Small intestine (tissue), 7 donors: ENCODE measurements around the gene NCOA7. TPM values are rescaled to one million over a fixed set of nuclear protein-coding genes. Genes with fewer than 3 reads are reported as not detected.
"Not testable (repeated sequence)": the region's sequence is repeated elsewhere in the genome, so short reads cannot be mapped to it uniquely, and the experiment has no call there.

Experiments used
- DNase-seq, 2 donors: peaks; one replicate each; pipeline versions ENCODE4 v3.0.0 to v3.0.0-alpha.2; 2013
- FAIRE-seq: peaks from 2 replicates; lab custom pipeline; 2012; peaks lifted over from hg19 to GRCh38; lab: Jason Lieb, UNC
- H3K27ac ChIP-seq, 3 donors: one replicate each; pipeline ENCODE4 v1.5.1; 2013; ENCODE audit warnings: low read length in 2 of 3, mild to moderate bottlenecking in 2 of 3, control low read depth in 1 of 3, inconsistent platforms in 1 of 3, low read depth in 1 of 3, moderate library complexity in 1 of 3
- H3K27me3 ChIP-seq, 3 donors: one replicate each; pipeline ENCODE4 v1.6.1; 2013; ENCODE audit warnings: low read length in 3 of 3, inconsistent platforms in 1 of 3; ENCODE audit not compliant: control insufficient read depth in 3 of 3, insufficient read depth in 3 of 3
- H3K36me3 ChIP-seq, 3 donors: one replicate each; pipeline ENCODE4 v1.6.1; 2013; ENCODE audit warnings: low read length in 3 of 3, inconsistent platforms in 1 of 3, low read depth in 1 of 3, mild to moderate bottlenecking in 1 of 3, moderate library complexity in 1 of 3; ENCODE audit not compliant: control insufficient read depth in 3 of 3, insufficient read depth in 2 of 3
- H3K4me1 ChIP-seq, 3 donors: one replicate each; pipeline ENCODE4 v1.6.1; 2013; ENCODE audit warnings: low read length in 2 of 3, inconsistent platforms in 1 of 3, low read depth in 1 of 3, mild to moderate bottlenecking in 1 of 3, moderate library complexity in 1 of 3; ENCODE audit not compliant: control insufficient read depth in 3 of 3, insufficient read depth in 2 of 3
- H3K4me3 ChIP-seq, 3 donors: one replicate each; pipeline ENCODE4 v1.5.1; 2013; ENCODE audit warnings: low read length in 3 of 3, control low read depth in 1 of 3, inconsistent platforms in 1 of 3, low read depth in 1 of 3, mild to moderate bottlenecking in 1 of 3, moderate library complexity in 1 of 3
- H3K9me3 ChIP-seq, 2 donors: one replicate each; pipeline ENCODE4 v1.6.1; 2013; ENCODE audit warnings: low read depth in 1 of 2, low read length in 1 of 2; ENCODE audit not compliant: control insufficient read depth in 2 of 2, insufficient read depth in 1 of 2
- WGBS, 3 donors: extraction: QIAGEN DNeasy Blood & Tissue Kit; methylation state at CpG; one replicate each; pipeline ENCODE4 v1.1.7; 2013; 5-methylcytosine and 5-hydroxymethylcytosine counted together
- polyA plus RNA-seq, 4 donors: library from polyadenylated mRNA; stranded (reverse) in 3 of 4; unstranded in 1 of 4; fragments of 200-250 nt in 3 of 4; fragments of 120-200 nt in 1 of 4; gene quantifications; one replicate each; pipeline versions ENCODE4 v1.2.1 to v1.2.3, GENCODE V29; 2013
- donor health status: healthy with polysubstance abuse.
- donor health status: control.
- donor health status: control.
- donor health status: Bipolar disorder and iron deficiency.
- donor health status: healthy.

The NCOA7 gene
- polyA plus RNA-seq, 4 donors = 10.7 to 51.0 (median 26.8) TPM

GRCh38 chr6:125950716-125951115 lies 160.0 kb downstream of the NCOA7 start:
- 87 to 94% (median 90%) methylated on average over 6 of the region's 6 CpGs for WGBS, 3 donors
- peaks cover under 1 to 25% (median 6%) of the 10 kb centered on the region in 3 donors for H3K4me1 ChIP-seq
- H3K36me3 ChIP-seq, DNase-seq, H3K27ac ChIP-seq, H3K9me3 ChIP-seq, FAIRE-seq, H3K27me3 ChIP-seq, H3K4me3 ChIP-seq: not testable (repeated sequence)

GRCh38 chr6:125951323-125951722 lies 160.6 kb downstream of the NCOA7 start:
- H3K27ac ChIP-seq = no peak overlapping the region
- no peak overlapping the region for H3K4me3 ChIP-seq
- H3K4me1 ChIP-seq = peaks cover 0 to 19% (median under 1%) of the 10 kb centered on the region in 3 donors
- 90 to 100% (median 97%) methylated on average over 1 of the region's 1 CpG for WGBS, 3 donors
- no peaks in the 10 kb centered on the region for H3K27me3 ChIP-seq
- FAIRE-seq (no peak), DNase-seq (no peak)
- no peaks in the 10 kb centered on the region for H3K36me3 ChIP-seq
- H3K9me3 ChIP-seq = peaks cover 0 to 6% of the 10 kb centered on the region in 2 donors

GRCh38 chr6:125952764-125953501 lies 162.2 kb downstream of the NCOA7 start:
- Histone ChIP-seq H3K27me3 (no peaks in the 10 kb centered on the region), H3K4me1 (peaks cover 0 to 11% (median 0%) of the 10 kb centered on the region in 3 donors), H3K4me3 (no peak overlapping the region), H3K27ac (no peak overlapping the region), H3K9me3 (peaks cover 0 to 6% of the 10 kb centered on the region in 2 donors), H3K36me3 (no peaks in the 10 kb centered on the region)
- DNase-seq (peak in 1 of 2 donors; percentile 36), FAIRE-seq (no peak)
- WGBS, 3 donors = 87 to 95% (median 90%) methylated on average over 7 of the region's 7 CpGs

- DNase-seq (peak; percentile 58 to 76), FAIRE-seq (no peak)
- Histone ChIP-seq H3K27me3 (no peaks in the 10 kb centered on the region), H3K4me3 (no peak overlapping the region), H3K9me3 (peaks cover 0 to 6% of the 10 kb centered on the region in 2 donors), H3K36me3 (no peaks in the 10 kb centered on the region), H3K27ac (no peak overlapping the region), H3K4me1 (peaks cover under 1 to 11% (median 5%) of the 10 kb centered on the region in 3 donors)
- WGBS, 3 donors = 33 to 72% (median 59%) methylated on average over 11 of the region's 11 CpGs
These were observed 162.7 kb downstream of the NCOA7 start for GRCh38 chr6:125953502-125953875.

- FAIRE-seq (no peak), DNase-seq (no peak)
- Histone ChIP-seq H3K9me3 (peaks cover 0 to 6% of the 10 kb centered on the region in 2 donors), H3K27ac (no peak overlapping the region), H3K36me3 (peaks cover 0 to 2% (median 0%) of the 10 kb centered on the region in 3 donors), H3K4me3 (no peak overlapping the region), H3K27me3 (no peaks in the 10 kb centered on the region), H3K4me1 (peaks cover 3 to 11% (median 9%) of the 10 kb centered on the region in 3 donors)
- WGBS, 3 donors = 69 to 72% (median 70%) methylated on average over 5 of the region's 5 CpGs
These were observed 164.1 kb downstream of the NCOA7 start for GRCh38 chr6:125954735-125955339.

- WGBS, 3 donors = 30 to 37% (median 37%) methylated on average over 5 of the region's 5 CpGs
- DNase-seq (peak in 1 of 2 donors; percentile 18), FAIRE-seq (no peak)
- Histone ChIP-seq H3K27ac (peak overlapping the region in 1 of 3 donors; percentile 98), H3K9me3 (peaks cover 0 to 6% of the 10 kb centered on the region in 2 donors), H3K4me1 (peaks cover 3 to 11% (median 9%) of the 10 kb centered on the region in 3 donors), H3K27me3 (no peaks in the 10 kb centered on the region), H3K4me3 (peak overlapping the region in 1 of 3 donors; percentile 98), H3K36me3 (peaks cover 0 to 2% (median 0%) of the 10 kb centered on the region in 3 donors)
These were observed 165.2 kb downstream of the NCOA7 start for GRCh38 chr6:125955973-125956372.

- peaks cover 3 to 11% (median 9%) of the 10 kb centered on the region in 3 donors for H3K4me1 ChIP-seq
- no peaks in the 10 kb centered on the region for H3K27me3 ChIP-seq
- peak within 1 kb of the TSS; percentile 66 to 98 (median 76) for H3K4me3 ChIP-seq
- peaks cover 0 to 7% (median 0%) of the 10 kb centered on the region in 3 donors for H3K36me3 ChIP-seq
- H3K9me3 ChIP-seq = peaks cover 0 to 6% of the 10 kb centered on the region in 2 donors
- DNase-seq = peak; percentile 98 to 100
- 0% methylated on average over 78 to 82 of the region's 82 CpGs for WGBS, 3 donors
- peak; percentile 19 for FAIRE-seq
- peak within 1 kb of the TSS; percentile 94 to 98 (median 95) for H3K27ac ChIP-seq
These were observed 166.0 kb downstream of the NCOA7 start, which contains the start of gene HINT3 for GRCh38 chr6:125956506-125957390. Gene HINT3 (plus strand): TSS chr6:125956770. CDS start chr6:125956978, 208 bp downstream.

GRCh38 chr6:125957391-125957693 lies 166.6 kb downstream of the NCOA7 start:
- peak overlapping the region; percentile 66 to 98 (median 76) for H3K4me3 ChIP-seq
- peak overlapping the region; percentile 94 to 98 (median 95) for H3K27ac ChIP-seq
- no peaks in the 10 kb centered on the region for H3K27me3 ChIP-seq
- H3K9me3 ChIP-seq = peaks cover 0 to 6% of the 10 kb centered on the region in 2 donors
- H3K4me1 ChIP-seq = peaks cover 3 to 11% (median 9%) of the 10 kb centered on the region in 3 donors
- H3K36me3 ChIP-seq = peaks cover 0 to 7% (median 0%) of the 10 kb centered on the region in 3 donors
- DNase-seq (no peak), FAIRE-seq (no peak)
- 1 to 3% (median 1%) methylated on average over 3 of the region's 3 CpGs for WGBS, 3 donors
